K562 (cell line): ENCODE measurements around the gene SLC26A11. TPM values are rescaled to one million over a fixed set of nuclear protein-coding genes. Genes with fewer than 3 reads are reported as not detected.

Experiments used
- ATF1 ChIP-seq, 2 experiments: fragments of 450-650 bp in 1 of 2; IDR thresholded peaks; 2 replicates each; pipeline ENCODE4 v1.6.1; 2016; ENCODE audit warnings: missing compliant biosample characterization in 1 of 2, missing genetic modification characterization in 1 of 2
- DACH1 ChIP-seq: fragments of 450-650 bp; IDR thresholded peaks from 2 replicates; pipeline ENCODE4 v1.6.1; 2018; ENCODE audit not compliant: partially characterized antibody
- EWSR1 ChIP-seq: fragments of 450-650 bp; IDR thresholded peaks from 2 replicates; pipeline ENCODE4 v1.6.1; 2018; ENCODE audit warnings: borderline replicate concordance, mild to moderate bottlenecking, low read depth, moderate library complexity; ENCODE audit not compliant: partially characterized antibody
- GTF2A2 ChIP-seq: IDR thresholded peaks from 2 replicates; pipeline ENCODE4 v1.6.1; 2016; ENCODE audit warnings: mild to moderate bottlenecking, missing genetic modification characterization, missing compliant biosample characterization
- HNRNPUL1 ChIP-seq: fragments of 200-400 bp; formaldehyde crosslinking; IDR thresholded peaks from 2 replicates; pipeline ENCODE4 v1.6.1; 2017; ENCODE audit warnings: low read length
- MECOM ChIP-seq: fragments of 250-450 bp; sonication (Bioruptor Pico); IDR thresholded peaks from 2 replicates; pipeline ENCODE4 v1.8.0; 2022; ENCODE audit warnings: inconsistent platforms
- MEF2D ChIP-seq: conservative IDR thresholded peaks from 2 replicates; pipeline ENCODE4 v1.6.1; 2016; ENCODE audit warnings: low read depth, missing genetic modification characterization, missing compliant biosample characterization
- POLR2AphosphoS2 ChIP-seq: IDR thresholded peaks from 2 replicates; pipeline ENCODE4 v1.6.1; 2012; ENCODE audit warnings: low read length, improper control_type of control experiment
- PRMT5 ChIP-seq: sonication (generic); formaldehyde crosslinking; IDR thresholded peaks from 2 replicates; pipeline ENCODE4 v1.5.0; 2020; ENCODE audit warnings: missing genetic modification reagents
- PURB ChIP-seq: sonication (generic); formaldehyde crosslinking; IDR thresholded peaks from 2 replicates; pipeline ENCODE4 v1.9.0; 2021; ENCODE audit warnings: low read depth, mild to moderate bottlenecking, missing genetic modification reagents
- SMARCA5 ChIP-seq: fragments of 450-650 bp; IDR thresholded peaks from 2 replicates; pipeline ENCODE4 v1.6.1; 2016
- TAL1 ChIP-seq: fragments of 450-650 bp; IDR thresholded peaks from 2 replicates; pipeline ENCODE4 v1.6.1; 2016; ENCODE audit warnings: mild to moderate bottlenecking
- TCF7L2 ChIP-seq: fragments of 150-350 bp; IDR thresholded peaks from 2 replicates; pipeline ENCODE4 v1.6.1; 2016; ENCODE audit warnings: low read depth, mild to moderate bottlenecking, low read length, moderate library complexity
- TOE1 ChIP-seq, 2 experiments: fragments of 450-650 bp in 1 of 2; sonication (generic) in 1 of 2; formaldehyde crosslinking in 1 of 2; IDR thresholded peaks; 2 replicates each; pipeline versions ENCODE4 v1.7.1 to v1.8.0; 2016 to 2022; ENCODE audit warnings: borderline replicate concordance in 2 of 2, mild to moderate bottlenecking in 2 of 2, antibody characterized with exemption in 1 of 2, inconsistent platforms in 1 of 2, low read depth in 1 of 2, missing genetic modification reagents in 1 of 2, moderate library complexity in 1 of 2
- TRIM24 ChIP-seq, 2 experiments: fragments of 450-650 bp; IDR thresholded peaks; 2 replicates each; pipeline ENCODE4 v1.6.1; 2016
- U2AF2 ChIP-seq: fragments of 200-400 bp; formaldehyde crosslinking; optimal IDR thresholded peaks from 2 replicates; pipeline ENCODE3; 2017; ENCODE audit warnings: low read depth, mild to moderate bottlenecking, low read length
- ZKSCAN1 ChIP-seq: fragments of 150-350 bp; IDR thresholded peaks from 2 replicates; pipeline ENCODE4 v1.6.1; 2016; ENCODE audit warnings: low read depth, low read length
- ZNF134 ChIP-seq: fragments of 250-450 bp; sonication (Bioruptor Pico); conservative IDR thresholded peaks from 2 replicates; pipeline ENCODE4 v1.4.0; 2020
- ZNF253 ChIP-seq: fragments of 250-450 bp; sonication (Bioruptor Pico); conservative IDR thresholded peaks from 2 replicates; pipeline ENCODE4 v1.6.1; 2021; ENCODE audit warnings: mild to moderate bottlenecking
- ZNF324 ChIP-seq: fragments of 250-450 bp; sonication (Bioruptor Pico); IDR thresholded peaks from 2 replicates; pipeline ENCODE4 v1.4.0; 2020; ENCODE audit warnings: mild to moderate bottlenecking
- polyA plus RNA-seq, 8 experiments: library from polyadenylated mRNA; depleted of rRNA in 4 of 8; stranded (reverse) in 5 of 8; unstranded in 3 of 8; fragments of >200 nt; fragmentation: Nextera tagmentation in 2 of 8; fragmentation: Illumina TruSeq in 1 of 8; extraction: Ambion mirVana in 2 of 8; extraction: Trizol in 1 of 8; gene quantifications; 2 replicates each; pipeline versions ENCODE4 v1.2.1 to v1.2.3, GENCODE V29; 2011 to 2014; ENCODE audit warnings: inconsistent platforms in 1 of 8, missing spikeins in 1 of 8
- total RNA-seq, 7 experiments: library from RNA; depleted of rRNA in 6 of 7; stranded (reverse); fragments of >200 nt in 6 of 7; fragmentation: Illumina TruSeq in 2 of 7; extraction: Trizol in 2 of 7; gene quantifications; 2 replicates each; pipeline versions ENCODE4 v1.2.1 to v1.2.3, GENCODE V29; 2011 to 2021; ENCODE audit warnings: low replicate concordance in 1 of 7
- TF ChIP-seq, protein P1 (sequence below): fragments of 450-650 bp; IDR thresholded peaks from 2 replicates; pipeline ENCODE4 v1.6.1; 2014; ENCODE audit warnings: low read depth, mild to moderate bottlenecking, moderate library complexity, borderline replicate concordance
- TF ChIP-seq, protein P2 (sequence below): sonication (generic); formaldehyde crosslinking; IDR thresholded peaks from 2 replicates; pipeline ENCODE4 v1.8.0; 2022; ENCODE audit warnings: mild to moderate bottlenecking, missing genetic modification reagents
- TF ChIP-seq, protein P3 (sequence below): fragments of 450-650 bp; IDR thresholded peaks from one replicate; pipeline ENCODE4 v1.6.1; 2018; ENCODE audit warnings: mild to moderate bottlenecking, moderate library complexity; ENCODE audit not compliant: partially characterized antibody

SLC26A11 gene
- total and polyA plus RNA-seq, 9 of the 15 experiments (the other 6 are each of a cell fraction or from before 2014, with no cell fraction given) = 0.06 to 3.1 (median 1.2) TPM; not detected in 1

DNA sequence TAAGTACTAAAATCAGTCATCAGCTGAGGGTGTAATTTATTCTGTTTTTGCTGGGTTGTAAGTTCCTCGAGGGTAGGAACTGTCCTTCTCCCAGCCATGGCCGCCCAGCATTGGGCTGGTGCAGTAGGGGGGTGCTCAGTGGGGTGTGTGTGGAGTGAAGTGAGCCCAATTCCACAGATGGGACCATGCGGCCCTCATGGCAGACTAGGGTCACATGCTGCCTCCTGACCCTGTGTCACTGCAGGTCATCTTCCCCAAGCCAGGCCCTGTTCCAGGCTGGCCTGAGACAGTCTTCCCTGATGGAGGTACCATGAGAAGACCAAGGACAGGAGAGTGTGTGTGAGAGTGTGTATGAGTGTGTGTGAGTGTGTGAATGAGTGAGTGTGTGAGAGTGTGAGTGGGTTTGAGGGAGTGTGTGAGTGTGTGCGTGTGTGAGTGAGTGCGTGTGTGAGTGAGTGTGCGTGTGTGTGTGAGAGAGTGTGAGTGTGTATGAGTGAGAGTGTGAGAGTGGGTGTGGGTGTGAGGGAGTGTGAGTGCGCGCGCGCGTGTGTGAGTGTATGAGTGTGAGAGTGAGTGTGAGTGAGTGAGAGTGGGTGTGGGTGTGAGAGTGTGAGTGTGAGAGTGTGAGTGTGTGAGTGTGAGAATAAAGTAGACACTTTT is 3.7 kb downstream of the SLC26A11 start (continued):
- TF ChIP-seq, protein P1, sequence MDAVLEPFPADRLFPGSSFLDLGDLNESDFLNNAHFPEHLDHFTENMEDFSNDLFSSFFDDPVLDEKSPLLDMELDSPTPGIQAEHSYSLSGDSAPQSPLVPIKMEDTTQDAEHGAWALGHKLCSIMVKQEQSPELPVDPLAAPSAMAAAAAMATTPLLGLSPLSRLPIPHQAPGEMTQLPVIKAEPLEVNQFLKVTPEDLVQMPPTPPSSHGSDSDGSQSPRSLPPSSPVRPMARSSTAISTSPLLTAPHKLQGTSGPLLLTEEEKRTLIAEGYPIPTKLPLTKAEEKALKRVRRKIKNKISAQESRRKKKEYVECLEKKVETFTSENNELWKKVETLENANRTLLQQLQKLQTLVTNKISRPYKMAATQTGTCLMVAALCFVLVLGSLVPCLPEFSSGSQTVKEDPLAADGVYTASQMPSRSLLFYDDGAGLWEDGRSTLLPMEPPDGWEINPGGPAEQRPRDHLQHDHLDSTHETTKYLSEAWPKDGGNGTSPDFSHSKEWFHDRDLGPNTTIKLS = no peak
- no peak for TF ChIP-seq U2AF2
- TF ChIP-seq TOE1 (IDR thresholded peaks at IDR 0.05; ENCODE audit: borderline replicate concordance) = peak; percentile 85
- no peak for TF ChIP-seq TOE1 (CRISPR knock-in tag; IDR thresholded peaks at IDR 0.05; ENCODE audit: borderline replicate concordance, low read depth)
- TF ChIP-seq ZNF324 (CRISPR knock-in tag) = no peak
- TF ChIP-seq SMARCA5 = 0 out of 2 replicates have a peak, but pooled peaks have one; percentile 40
- TF ChIP-seq TRIM24 (IDR thresholded peaks at IDR 0.05) = 0 out of 4 replicates have a peak, but pooled peaks of 1 of the 2 experiments have one; percentile 31
- TF ChIP-seq PURB (CRISPR knock-in tag) = no peak
- TF ChIP-seq ZNF253 (CRISPR knock-in tag) = no peak
- TF ChIP-seq POLR2AphosphoS2 = no peak
- TF ChIP-seq ATF1 (CRISPR knock-in tag; IDR thresholded peaks at IDR 0.05) = no peak
- TF ChIP-seq ATF1 (tag; IDR thresholded peaks at IDR 0.05) = no peak
- TF ChIP-seq TAL1 = no peak
- TF ChIP-seq, protein P2, sequence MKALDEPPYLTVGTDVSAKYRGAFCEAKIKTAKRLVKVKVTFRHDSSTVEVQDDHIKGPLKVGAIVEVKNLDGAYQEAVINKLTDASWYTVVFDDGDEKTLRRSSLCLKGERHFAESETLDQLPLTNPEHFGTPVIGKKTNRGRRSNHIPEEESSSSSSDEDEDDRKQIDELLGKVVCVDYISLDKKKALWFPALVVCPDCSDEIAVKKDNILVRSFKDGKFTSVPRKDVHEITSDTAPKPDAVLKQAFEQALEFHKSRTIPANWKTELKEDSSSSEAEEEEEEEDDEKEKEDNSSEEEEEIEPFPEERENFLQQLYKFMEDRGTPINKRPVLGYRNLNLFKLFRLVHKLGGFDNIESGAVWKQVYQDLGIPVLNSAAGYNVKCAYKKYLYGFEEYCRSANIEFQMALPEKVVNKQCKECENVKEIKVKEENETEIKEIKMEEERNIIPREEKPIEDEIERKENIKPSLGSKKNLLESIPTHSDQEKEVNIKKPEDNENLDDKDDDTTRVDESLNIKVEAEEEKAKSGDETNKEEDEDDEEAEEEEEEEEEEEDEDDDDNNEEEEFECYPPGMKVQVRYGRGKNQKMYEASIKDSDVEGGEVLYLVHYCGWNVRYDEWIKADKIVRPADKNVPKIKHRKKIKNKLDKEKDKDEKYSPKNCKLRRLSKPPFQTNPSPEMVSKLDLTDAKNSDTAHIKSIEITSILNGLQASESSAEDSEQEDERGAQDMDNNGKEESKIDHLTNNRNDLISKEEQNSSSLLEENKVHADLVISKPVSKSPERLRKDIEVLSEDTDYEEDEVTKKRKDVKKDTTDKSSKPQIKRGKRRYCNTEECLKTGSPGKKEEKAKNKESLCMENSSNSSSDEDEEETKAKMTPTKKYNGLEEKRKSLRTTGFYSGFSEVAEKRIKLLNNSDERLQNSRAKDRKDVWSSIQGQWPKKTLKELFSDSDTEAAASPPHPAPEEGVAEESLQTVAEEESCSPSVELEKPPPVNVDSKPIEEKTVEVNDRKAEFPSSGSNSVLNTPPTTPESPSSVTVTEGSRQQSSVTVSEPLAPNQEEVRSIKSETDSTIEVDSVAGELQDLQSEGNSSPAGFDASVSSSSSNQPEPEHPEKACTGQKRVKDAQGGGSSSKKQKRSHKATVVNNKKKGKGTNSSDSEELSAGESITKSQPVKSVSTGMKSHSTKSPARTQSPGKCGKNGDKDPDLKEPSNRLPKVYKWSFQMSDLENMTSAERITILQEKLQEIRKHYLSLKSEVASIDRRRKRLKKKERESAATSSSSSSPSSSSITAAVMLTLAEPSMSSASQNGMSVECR (CRISPR knock-in tag) = no peak
- peak; percentile 62; the same call in 1 of the 2 replicates for TF ChIP-seq MEF2D (tag)
- TF ChIP-seq HNRNPUL1 = no peak
- no peak for TF ChIP-seq EWSR1
- no peak for TF ChIP-seq ZKSCAN1
- TF ChIP-seq, protein P3, sequence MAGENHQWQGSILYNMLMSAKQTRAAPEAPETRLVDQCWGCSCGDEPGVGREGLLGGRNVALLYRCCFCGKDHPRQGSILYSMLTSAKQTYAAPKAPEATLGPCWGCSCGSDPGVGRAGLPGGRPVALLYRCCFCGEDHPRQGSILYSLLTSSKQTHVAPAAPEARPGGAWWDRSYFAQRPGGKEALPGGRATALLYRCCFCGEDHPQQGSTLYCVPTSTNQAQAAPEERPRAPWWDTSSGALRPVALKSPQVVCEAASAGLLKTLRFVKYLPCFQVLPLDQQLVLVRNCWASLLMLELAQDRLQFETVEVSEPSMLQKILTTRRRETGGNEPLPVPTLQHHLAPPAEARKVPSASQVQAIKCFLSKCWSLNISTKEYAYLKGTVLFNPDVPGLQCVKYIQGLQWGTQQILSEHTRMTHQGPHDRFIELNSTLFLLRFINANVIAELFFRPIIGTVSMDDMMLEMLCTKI = no peak
- TF ChIP-seq TCF7L2 = no peak
- no peak for TF ChIP-seq MECOM (CRISPR knock-in tag)
- no peak for TF ChIP-seq DACH1
- no peak for TF ChIP-seq ZNF134 (CRISPR knock-in tag)
- no peak for TF ChIP-seq GTF2A2
- no peak for TF ChIP-seq PRMT5 (CRISPR knock-in tag)
